ENCODE measurements around the gene SHISA2.

The SHISA2 gene

GRCh38 chr13:26046639-26047038, 5.2 kb downstream of the SHISA2 start:
- Histone ChIP-seq H3K14ac (ENCODE audit: low read length) (no peak overlapping the region), H3K23ac (ENCODE audit: low read length) (no peak overlapping the region), H4K8ac (ENCODE audit: low read depth, low read length) (no peak overlapping the region), H3K27me3 (ENCODE audit: insufficient read depth, low read length) (peaks cover 28% of the 10 kb centered on the region), H3K18ac (ENCODE audit: low read length) (no peak overlapping the region), H2AK5ac (ENCODE audit: low read length) (no peak overlapping the region), H3K9ac (ENCODE audit: low read length) (no peak overlapping the region), H4K12ac (ENCODE audit: low read depth, low read length) (no peak overlapping the region), H3K9me3 (ENCODE audit: insufficient read depth, low read depth, low read length) (peaks cover 2% of the 10 kb centered on the region), H3K27ac (ENCODE audit: low read depth, low read length) (no peak overlapping the region), H4K91ac (ENCODE audit: low read depth, low read length) (no peak overlapping the region), H2BK12ac (ENCODE audit: low read length) (no peak overlapping the region), H3K4me1 (ENCODE audit: control insufficient read depth in 1 of 2, insufficient read depth in 2 of 2, low read length in 2 of 2) (peaks cover 2 to 10% of the 10 kb centered on the region in 2 experiments), H2AFZ (ENCODE audit: insufficient read depth, low read length, poor library complexity) (no peak overlapping the region), H2BK5ac (ENCODE audit: low read depth, low read length, poor library complexity) (no peak overlapping the region), H2BK120ac (ENCODE audit: insufficient read depth, low read length, poor library complexity) (no peak overlapping the region), H3K4ac (ENCODE audit: low read depth, low read length) (no peak overlapping the region), H3K4me3 (ENCODE audit: low read depth, low read length) (no peak overlapping the region), H3K36me3 (ENCODE audit: control insufficient read depth in 1 of 2, insufficient read depth in 2 of 2, low read length in 2 of 2) (no peaks in the 10 kb centered on the region), H3K79me2 (ENCODE audit: control insufficient read depth, insufficient read depth, low read length, poor library complexity) (no peaks in the 10 kb centered on the region), H3K79me1 (ENCODE audit: low read length) (no peaks in the 10 kb centered on the region), H3K4me2 (ENCODE audit: low read length) (no peak overlapping the region)
- DNase-seq = no peak
- no CpG with 5 or more reads among the region's 16 CpGs for WGBS (ENCODE audit: extremely low coverage, insufficient coverage, insufficient read length)

GRCh38 chr13:26045142-26045541, 6.7 kb downstream of the SHISA2 start:
- H3K18ac ChIP-seq (ENCODE audit: low read length) = no peak overlapping the region
- no peak overlapping the region for H3K4ac ChIP-seq (ENCODE audit: low read depth, low read length)
- H3K36me3 ChIP-seq (ENCODE audit: control insufficient read depth in 1 of 2, insufficient read depth in 2 of 2, low read length in 2 of 2) = no peaks in the 10 kb centered on the region
- H3K4me2 ChIP-seq (ENCODE audit: low read length) = no peak overlapping the region
- WGBS (ENCODE audit: extremely low coverage, insufficient coverage, insufficient read length) = no CpG with 5 or more reads among the region's 2 CpGs
- no peak overlapping the region for H2BK12ac ChIP-seq (ENCODE audit: low read length)
- no peak overlapping the region for H3K14ac ChIP-seq (ENCODE audit: low read length)
- no peak for DNase-seq
- H2AK5ac ChIP-seq (ENCODE audit: low read length) = no peak overlapping the region
- no peak overlapping the region for H2AFZ ChIP-seq (ENCODE audit: insufficient read depth, low read length, poor library complexity)
- no peak overlapping the region for H2BK5ac ChIP-seq (ENCODE audit: low read depth, low read length, poor library complexity)
- no peaks in the 10 kb centered on the region for H3K4me1 ChIP-seq (ENCODE audit: control insufficient read depth in 1 of 2, insufficient read depth in 2 of 2, low read length in 2 of 2)
- H4K8ac ChIP-seq (ENCODE audit: low read depth, low read length) = no peak overlapping the region
- no peak overlapping the region for H3K27ac ChIP-seq (ENCODE audit: low read depth, low read length)
- no peak overlapping the region for H4K12ac ChIP-seq (ENCODE audit: low read depth, low read length)
- no peak overlapping the region for H3K9ac ChIP-seq (ENCODE audit: low read length)
- no peak overlapping the region for H2BK120ac ChIP-seq (ENCODE audit: insufficient read depth, low read length, poor library complexity)
- H3K27me3 ChIP-seq (ENCODE audit: insufficient read depth, low read length) = peaks cover 14% of the 10 kb centered on the region
- no peaks in the 10 kb centered on the region for H3K79me1 ChIP-seq (ENCODE audit: low read length)
- H3K23ac ChIP-seq (ENCODE audit: low read length) = no peak overlapping the region
- peaks cover 2% of the 10 kb centered on the region for H3K9me3 ChIP-seq (ENCODE audit: insufficient read depth, low read depth, low read length)
- no peak overlapping the region for H4K91ac ChIP-seq (ENCODE audit: low read depth, low read length)
- H3K79me2 ChIP-seq (ENCODE audit: control insufficient read depth, insufficient read depth, low read length, poor library complexity) = no peaks in the 10 kb centered on the region
- no peak overlapping the region for H3K4me3 ChIP-seq (ENCODE audit: low read depth, low read length)

GRCh38 chr13:26042785-26043184, 9.0 kb downstream of the SHISA2 start:
- H3K14ac ChIP-seq (ENCODE audit: low read length) = no peak overlapping the region
- no peak overlapping the region for H4K8ac ChIP-seq (ENCODE audit: low read depth, low read length)
- no peak overlapping the region for H2AK5ac ChIP-seq (ENCODE audit: low read length)
- no peak overlapping the region for H3K18ac ChIP-seq (ENCODE audit: low read length)
- no peak overlapping the region for H4K12ac ChIP-seq (ENCODE audit: low read depth, low read length)
- H4K91ac ChIP-seq (ENCODE audit: low read depth, low read length) = no peak overlapping the region
- H3K9ac ChIP-seq (ENCODE audit: low read length) = no peak overlapping the region
- no peak overlapping the region for H2BK120ac ChIP-seq (ENCODE audit: insufficient read depth, low read length, poor library complexity)
- WGBS (ENCODE audit: extremely low coverage, insufficient coverage, insufficient read length) = no CpG with 5 or more reads among the region's 1 CpG
- no peaks in the 10 kb centered on the region for H3K79me2 ChIP-seq (ENCODE audit: control insufficient read depth, insufficient read depth, low read length, poor library complexity)
- no peak for DNase-seq
- no peak overlapping the region for H3K23ac ChIP-seq (ENCODE audit: low read length)
- H2AFZ ChIP-seq (ENCODE audit: insufficient read depth, low read length, poor library complexity) = no peak overlapping the region
- no peak overlapping the region for H3K4ac ChIP-seq (ENCODE audit: low read depth, low read length)
- H3K27me3 ChIP-seq (ENCODE audit: insufficient read depth, low read length) = no peaks in the 10 kb centered on the region
- H2BK5ac ChIP-seq (ENCODE audit: low read depth, low read length, poor library complexity) = no peak overlapping the region
- peaks cover 2% of the 10 kb centered on the region for H3K9me3 ChIP-seq (ENCODE audit: insufficient read depth, low read depth, low read length)
- no peak overlapping the region for H3K4me3 ChIP-seq (ENCODE audit: low read depth, low read length)
- no peaks in the 10 kb centered on the region for H3K79me1 ChIP-seq (ENCODE audit: low read length)
- no peaks in the 10 kb centered on the region for H3K4me1 ChIP-seq (ENCODE audit: control insufficient read depth in 1 of 2, insufficient read depth in 2 of 2, low read length in 2 of 2)
- H3K36me3 ChIP-seq (ENCODE audit: control insufficient read depth in 1 of 2, insufficient read depth in 2 of 2, low read length in 2 of 2) = no peaks in the 10 kb centered on the region
- H2BK12ac ChIP-seq (ENCODE audit: low read length) = no peak overlapping the region
- no peak overlapping the region for H3K27ac ChIP-seq (ENCODE audit: low read depth, low read length)
- H3K4me2 ChIP-seq (ENCODE audit: low read length) = no peak overlapping the region

GRCh38 chr13:26041444-26041843, 10.4 kb downstream of the SHISA2 start:
- H2BK120ac ChIP-seq (ENCODE audit: insufficient read depth, low read length, poor library complexity) = no peak overlapping the region
- H2BK12ac ChIP-seq (ENCODE audit: low read length) = no peak overlapping the region
- no peak overlapping the region for H3K4me3 ChIP-seq (ENCODE audit: low read depth, low read length)
- H3K18ac ChIP-seq (ENCODE audit: low read length) = no peak overlapping the region
- H2AK5ac ChIP-seq (ENCODE audit: low read length) = no peak overlapping the region
- H3K14ac ChIP-seq (ENCODE audit: low read length) = no peak overlapping the region
- H3K9ac ChIP-seq (ENCODE audit: low read length) = no peak overlapping the region
- H3K4me1 ChIP-seq (ENCODE audit: control insufficient read depth in 1 of 2, insufficient read depth in 2 of 2, low read length in 2 of 2) = no peaks in the 10 kb centered on the region
- H2BK5ac ChIP-seq (ENCODE audit: low read depth, low read length, poor library complexity) = no peak overlapping the region
- H3K79me2 ChIP-seq (ENCODE audit: control insufficient read depth, insufficient read depth, low read length, poor library complexity) = no peaks in the 10 kb centered on the region
- no peak overlapping the region for H3K27ac ChIP-seq (ENCODE audit: low read depth, low read length)
- no peaks in the 10 kb centered on the region for H3K36me3 ChIP-seq (ENCODE audit: control insufficient read depth in 1 of 2, insufficient read depth in 2 of 2, low read length in 2 of 2)
- H4K12ac ChIP-seq (ENCODE audit: low read depth, low read length) = no peak overlapping the region
- no peak for DNase-seq
- no peak overlapping the region for H3K4ac ChIP-seq (ENCODE audit: low read depth, low read length)
- H3K4me2 ChIP-seq (ENCODE audit: low read length) = no peak overlapping the region
- no peaks in the 10 kb centered on the region for H3K27me3 ChIP-seq (ENCODE audit: insufficient read depth, low read length)
- no peak overlapping the region for H3K23ac ChIP-seq (ENCODE audit: low read length)
- H2AFZ ChIP-seq (ENCODE audit: insufficient read depth, low read length, poor library complexity) = no peak overlapping the region
- no peaks in the 10 kb centered on the region for H3K79me1 ChIP-seq (ENCODE audit: low read length)
- peaks cover 2% of the 10 kb centered on the region for H3K9me3 ChIP-seq (ENCODE audit: insufficient read depth, low read depth, low read length)
- no peak overlapping the region for H4K91ac ChIP-seq (ENCODE audit: low read depth, low read length)
- H4K8ac ChIP-seq (ENCODE audit: low read depth, low read length) = no peak overlapping the region
- no CpG with 5 or more reads among the region's 3 CpGs for WGBS (ENCODE audit: extremely low coverage, insufficient coverage, insufficient read length)
